HEK293T (cell line): Measurements from ENCODE around the gene PLPP7.

Experiments
- ARNT ChIP-seq: fragments of 450-650 bp; IDR thresholded peaks from 2 replicates; pipeline ENCODE4 v1.6.1; 2017; ENCODE audit warnings: mild to moderate bottlenecking
- BHLHE40 ChIP-seq: fragments of 450-650 bp; IDR thresholded peaks from 2 replicates; pipeline ENCODE4 v1.6.1; 2016; ENCODE audit warnings: mild to moderate bottlenecking, moderate library complexity, borderline replicate concordance
- ELF4 ChIP-seq: fragments of 450-650 bp; IDR thresholded peaks from 2 replicates; pipeline ENCODE4 v1.6.1; 2017; ENCODE audit warnings: antibody characterized with exemption
- FOXA1 ChIP-seq: fragments of 450-650 bp; IDR thresholded peaks from 2 replicates; pipeline ENCODE4 v1.6.1; 2016; ENCODE audit warnings: mild to moderate bottlenecking
- FOXM1 ChIP-seq: fragments of 450-650 bp; IDR thresholded peaks from 2 replicates; pipeline ENCODE4 v1.6.1; 2017; ENCODE audit warnings: mild to moderate bottlenecking, borderline replicate concordance
- HDGF ChIP-seq: fragments of 450-650 bp; IDR thresholded peaks from 2 replicates; pipeline ENCODE4 v1.6.1; 2017; ENCODE audit warnings: antibody characterized with exemption, borderline replicate concordance
- SP1 ChIP-seq: fragments of 450-650 bp; IDR thresholded peaks from 2 replicates; pipeline ENCODE4 v1.6.1; 2017
- SUZ12 ChIP-seq: fragments of 450-650 bp; IDR thresholded peaks from 2 replicates; pipeline ENCODE4 v1.6.1; 2016; ENCODE audit warnings: mild to moderate bottlenecking

DNA sequence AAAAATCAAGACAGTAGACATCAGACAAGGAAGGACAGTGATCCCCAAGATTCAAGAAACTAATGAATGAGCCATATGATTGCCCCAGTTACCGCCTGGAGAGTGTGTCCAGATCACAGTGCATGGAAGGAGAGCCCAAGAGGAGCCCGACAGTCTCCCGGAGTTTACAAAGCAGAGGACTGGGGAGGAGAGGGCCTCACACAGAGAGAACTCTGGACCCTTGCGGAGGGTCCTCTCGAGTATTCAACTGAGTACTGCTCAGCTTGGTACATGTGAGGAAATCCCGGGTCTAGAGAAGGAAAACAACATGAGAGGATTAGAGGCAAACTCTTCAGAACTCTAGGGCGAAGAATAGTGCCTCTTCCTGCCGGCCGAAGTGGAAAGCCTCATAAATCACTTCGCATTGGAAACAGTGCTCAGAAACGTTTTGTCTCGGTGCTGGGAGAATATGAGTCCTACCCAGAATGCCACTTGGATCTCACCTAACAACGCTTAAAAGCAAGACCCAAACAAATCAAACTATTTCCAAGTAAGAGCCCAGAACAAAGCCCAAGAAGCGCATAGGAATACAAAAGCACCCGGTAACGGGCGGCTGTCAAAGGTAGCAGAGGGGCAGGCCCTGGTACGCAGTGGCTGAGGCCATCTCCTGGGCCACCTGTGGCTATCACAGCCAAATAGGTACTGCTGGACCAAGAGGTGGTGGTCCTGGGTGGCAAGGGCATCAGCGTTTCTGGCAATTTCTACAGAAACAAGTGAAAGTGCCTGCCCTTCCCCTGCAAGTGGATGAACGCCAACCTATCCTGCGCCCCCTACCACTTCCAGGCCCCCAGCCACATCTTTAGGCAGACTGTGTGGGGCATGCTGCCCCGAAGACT is 49.2 kb upstream of the PLPP7 start:
- TF ChIP-seq SUZ12, result no peak
- TF ChIP-seq BHLHE40, result no peak
- TF ChIP-seq FOXA1, result no peak
- no peak for TF ChIP-seq ARNT
- TF ChIP-seq ELF4, result no peak
- TF ChIP-seq FOXM1, result no peak
- TF ChIP-seq SP1, result no peak
- no peak for TF ChIP-seq HDGF
